ENCODE data around the gene FBXO41. TPM values are rescaled to one million over a fixed set of nuclear protein-coding genes. Genes with fewer than 3 reads are reported as not detected.

Gene FBXO41
- total RNA-seq, 1 donor from 2014 or later: 7.0 TPM

DNA sequence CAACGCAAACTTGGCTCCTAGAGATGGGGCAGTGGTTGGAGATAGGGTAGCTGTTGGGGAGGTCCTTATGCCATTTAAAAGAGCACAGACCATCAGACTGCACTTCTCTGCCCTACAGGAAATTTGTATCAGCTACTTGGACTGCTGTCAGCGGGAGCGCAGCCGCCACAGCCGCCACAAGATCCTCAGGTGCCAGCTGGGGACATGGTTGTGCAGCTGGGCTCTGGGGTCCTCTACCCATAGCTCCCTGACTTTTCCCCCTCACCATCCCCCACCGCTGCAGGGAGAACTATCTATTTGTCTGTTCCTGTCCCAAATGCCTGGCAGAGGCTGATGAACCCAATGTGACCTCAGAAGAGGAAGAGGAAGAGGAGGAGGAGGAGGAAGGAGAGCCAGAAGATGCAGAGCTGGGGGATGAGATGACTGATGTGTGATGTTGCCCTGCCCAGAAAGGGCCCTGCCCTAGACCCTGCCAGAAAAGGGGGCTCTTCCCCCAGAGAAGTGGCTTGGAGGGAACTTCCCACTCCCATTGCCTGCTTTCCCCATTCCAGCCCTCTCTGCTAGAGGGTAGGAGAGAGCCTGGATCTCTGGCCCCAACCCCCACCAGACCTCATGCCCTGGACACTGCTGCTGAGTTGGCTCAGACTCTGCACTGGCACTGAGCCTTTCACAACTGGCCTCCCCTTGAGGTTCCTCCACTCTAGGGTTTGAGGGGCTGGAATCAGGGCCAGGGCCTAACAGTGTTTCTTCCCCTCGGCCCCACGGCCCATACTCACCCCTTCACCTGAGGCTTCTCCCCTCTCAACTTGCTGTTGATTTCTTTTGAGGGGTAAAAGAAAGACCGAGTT, 58.5 kb downstream of the FBXO41 start:
- peaks cover 1% of the 10 kb centered on the region for H3K36me3 ChIP-seq (ENCODE audit: control insufficient read depth, insufficient read depth, low read length)

DNA sequence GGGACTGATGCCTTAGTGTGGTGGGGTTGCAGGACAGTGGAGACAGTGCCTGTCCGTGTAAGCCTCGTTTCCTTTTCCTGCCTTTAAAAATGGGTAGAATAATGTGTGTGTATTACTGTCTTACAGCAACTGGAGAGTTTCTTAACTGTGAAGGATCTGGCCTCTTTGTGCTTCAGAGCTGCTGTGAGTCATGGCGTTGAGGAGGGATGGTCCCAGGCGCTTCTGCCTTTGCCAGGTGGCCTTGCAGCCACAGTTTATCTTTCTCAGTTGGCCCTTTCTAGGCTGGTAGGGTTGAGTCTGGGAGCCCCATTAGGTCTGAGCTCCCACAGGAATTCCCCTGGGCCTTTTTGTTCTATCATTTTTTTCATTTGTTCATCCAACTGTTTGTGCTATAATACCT, 60.5 kb downstream of the FBXO41 start:
- Histone ChIP-seq H3K4me3 (ENCODE audit: low read depth, low read length) (no peak overlapping the region), H3K36me3 (ENCODE audit: control insufficient read depth, insufficient read depth, low read length) (peaks cover 1% of the 10 kb centered on the region), H3K27me3 (ENCODE audit: control insufficient read depth, insufficient read depth, low read length) (no peaks in the 10 kb centered on the region)
- TF ChIP-seq, protein P1, sequence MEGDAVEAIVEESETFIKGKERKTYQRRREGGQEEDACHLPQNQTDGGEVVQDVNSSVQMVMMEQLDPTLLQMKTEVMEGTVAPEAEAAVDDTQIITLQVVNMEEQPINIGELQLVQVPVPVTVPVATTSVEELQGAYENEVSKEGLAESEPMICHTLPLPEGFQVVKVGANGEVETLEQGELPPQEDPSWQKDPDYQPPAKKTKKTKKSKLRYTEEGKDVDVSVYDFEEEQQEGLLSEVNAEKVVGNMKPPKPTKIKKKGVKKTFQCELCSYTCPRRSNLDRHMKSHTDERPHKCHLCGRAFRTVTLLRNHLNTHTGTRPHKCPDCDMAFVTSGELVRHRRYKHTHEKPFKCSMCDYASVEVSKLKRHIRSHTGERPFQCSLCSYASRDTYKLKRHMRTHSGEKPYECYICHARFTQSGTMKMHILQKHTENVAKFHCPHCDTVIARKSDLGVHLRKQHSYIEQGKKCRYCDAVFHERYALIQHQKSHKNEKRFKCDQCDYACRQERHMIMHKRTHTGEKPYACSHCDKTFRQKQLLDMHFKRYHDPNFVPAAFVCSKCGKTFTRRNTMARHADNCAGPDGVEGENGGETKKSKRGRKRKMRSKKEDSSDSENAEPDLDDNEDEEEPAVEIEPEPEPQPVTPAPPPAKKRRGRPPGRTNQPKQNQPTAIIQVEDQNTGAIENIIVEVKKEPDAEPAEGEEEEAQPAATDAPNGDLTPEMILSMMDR (IDR thresholded peaks at IDR 0.05; ENCODE audit: insufficient read depth, low read length, poor library complexity, severe bottlenecking): no peak
- no peak for DNase-seq (ENCODE audit: low read depth)

More for the DNA sequence above, 58.5 kb downstream of the FBXO41 start:
- Histone ChIP-seq H3K27me3 (ENCODE audit: control insufficient read depth, insufficient read depth, low read length) (no peaks in the 10 kb centered on the region), H3K4me3 (ENCODE audit: low read depth, low read length) (no peak overlapping the region)
- no peak for DNase-seq (ENCODE audit: low read depth)
- TF ChIP-seq, protein P1 (IDR thresholded peaks at IDR 0.05; ENCODE audit: insufficient read depth, low read length, poor library complexity, severe bottlenecking): no peak

DNA sequence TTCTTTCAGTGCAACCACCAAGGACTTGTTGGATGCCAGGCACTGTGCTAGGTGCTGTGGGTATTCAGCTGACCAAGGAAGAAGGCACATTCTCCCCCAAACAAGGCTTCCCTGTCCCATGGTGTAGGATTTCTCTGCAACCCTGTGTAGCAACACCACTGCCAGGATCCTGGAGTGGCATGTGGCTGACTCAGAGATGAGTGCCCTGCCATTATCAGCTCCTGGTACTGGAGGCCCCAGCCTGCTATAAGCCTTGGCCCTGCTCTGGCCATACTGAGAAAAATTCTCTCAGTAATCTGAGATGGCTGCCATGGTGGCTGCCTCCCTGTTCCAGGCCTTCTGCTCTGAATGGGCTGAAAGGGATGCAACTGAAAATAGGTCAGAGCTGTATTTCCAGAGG, 66.0 kb downstream of the FBXO41 start:
- no peaks in the 10 kb centered on the region for H3K27me3 ChIP-seq (ENCODE audit: control insufficient read depth, insufficient read depth, low read length)
- no peak overlapping the region for H3K4me3 ChIP-seq (ENCODE audit: low read depth, low read length)
- TF ChIP-seq, protein P1 (IDR thresholded peaks at IDR 0.05; ENCODE audit: insufficient read depth, low read length, poor library complexity, severe bottlenecking): no peak
- no peaks in the 10 kb centered on the region for H3K36me3 ChIP-seq (ENCODE audit: control insufficient read depth, insufficient read depth, low read length)
- DNase-seq (ENCODE audit: low read depth): no peak

DNA sequence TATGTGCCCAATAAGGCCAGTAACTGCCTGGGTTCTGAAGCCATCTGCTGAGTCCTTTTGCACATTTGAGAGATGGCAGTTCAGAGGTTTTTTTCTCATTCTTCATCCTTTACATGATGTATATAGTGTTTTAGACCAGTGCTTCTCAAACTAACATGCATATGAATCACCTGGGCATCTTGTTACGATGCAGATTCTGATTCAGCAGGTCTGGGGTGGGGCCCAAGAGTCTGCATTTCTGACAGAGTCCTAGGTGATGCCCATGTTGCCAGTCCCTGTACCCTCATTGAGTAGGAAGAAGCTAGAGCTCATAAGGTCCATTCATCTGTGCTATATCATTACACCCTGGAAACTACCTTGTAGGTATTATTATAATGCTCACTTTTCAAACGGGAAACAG, 66.5 kb downstream of the FBXO41 start:
- Histone ChIP-seq H3K27me3 (ENCODE audit: control insufficient read depth, insufficient read depth, low read length) (no peaks in the 10 kb centered on the region), H3K4me3 (ENCODE audit: low read depth, low read length) (no peak overlapping the region), H3K36me3 (ENCODE audit: control insufficient read depth, insufficient read depth, low read length) (no peaks in the 10 kb centered on the region)
- TF ChIP-seq, protein P1 (IDR thresholded peaks at IDR 0.05; ENCODE audit: insufficient read depth, low read length, poor library complexity, severe bottlenecking): no peak
- DNase-seq (ENCODE audit: low read depth): no peak

DNA sequence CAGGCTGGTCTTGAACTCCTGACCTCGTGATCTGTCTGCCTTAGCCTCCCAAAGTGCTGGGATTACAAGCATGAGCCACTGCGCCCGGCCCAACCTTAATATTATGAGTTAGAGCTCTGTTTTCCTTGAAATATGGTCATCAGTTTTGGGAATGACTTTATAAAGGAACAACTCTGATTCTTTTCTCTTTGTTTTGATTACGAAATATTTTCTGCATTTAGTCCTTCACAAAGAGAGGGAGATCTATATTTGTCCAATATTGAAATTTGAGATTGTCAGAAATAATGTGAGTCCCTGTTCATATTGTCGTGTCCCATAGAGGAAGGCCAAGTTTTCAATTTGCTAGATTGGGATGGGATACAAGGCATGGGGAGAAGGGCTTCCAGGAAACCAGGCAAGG, 67.1 kb downstream of the FBXO41 start:
- no peak for DNase-seq (ENCODE audit: low read depth)
- Histone ChIP-seq H3K27me3 (ENCODE audit: control insufficient read depth, insufficient read depth, low read length) (no peaks in the 10 kb centered on the region), H3K4me3 (ENCODE audit: low read depth, low read length) (no peak overlapping the region), H3K36me3 (ENCODE audit: control insufficient read depth, insufficient read depth, low read length) (no peaks in the 10 kb centered on the region)
- TF ChIP-seq, protein P1 (IDR thresholded peaks at IDR 0.05; ENCODE audit: insufficient read depth, low read length, poor library complexity, severe bottlenecking): no peak

DNA sequence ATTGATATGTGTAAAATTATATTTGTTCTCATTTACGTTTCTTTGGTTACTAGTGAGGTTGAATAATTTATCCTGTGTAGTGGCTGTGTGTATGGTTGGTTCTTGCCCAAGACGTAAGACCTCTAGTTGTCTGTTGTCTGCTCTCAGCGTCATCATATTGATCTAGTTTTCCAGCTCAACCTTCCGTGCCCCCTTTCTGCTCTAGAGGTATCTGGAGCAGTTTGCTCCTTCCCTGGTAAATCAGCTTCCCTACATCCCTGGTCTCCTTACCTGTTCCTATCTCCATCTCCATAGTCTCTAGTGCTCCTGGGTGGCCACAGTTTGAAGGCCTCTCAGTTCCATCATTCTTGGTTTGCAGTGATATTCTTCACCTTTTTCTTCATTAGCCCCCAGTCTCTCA, 69.0 kb downstream of the FBXO41 start:
- H3K4me3 ChIP-seq (ENCODE audit: low read depth, low read length): no peak overlapping the region
- no peak for DNase-seq (ENCODE audit: low read depth)
- H3K36me3 ChIP-seq (ENCODE audit: control insufficient read depth, insufficient read depth, low read length): no peaks in the 10 kb centered on the region
- TF ChIP-seq, protein P1 (IDR thresholded peaks at IDR 0.05; ENCODE audit: insufficient read depth, low read length, poor library complexity, severe bottlenecking): no peak
- H3K27me3 ChIP-seq (ENCODE audit: control insufficient read depth, insufficient read depth, low read length): no peaks in the 10 kb centered on the region

All from kidney epithelial cell (primary cell).